ENCODE data around the gene TSPEAR. TPM values are rescaled to one million over a fixed set of nuclear protein-coding genes. Genes with fewer than 3 reads are reported as not detected.

Gene TSPEAR
- total and polyA plus RNA-seq, 2 of the 13 experiments (the other 11 are each of a cell fraction or from before 2014, with no cell fraction given) = 0.07 to 0.32 TPM

DNA sequence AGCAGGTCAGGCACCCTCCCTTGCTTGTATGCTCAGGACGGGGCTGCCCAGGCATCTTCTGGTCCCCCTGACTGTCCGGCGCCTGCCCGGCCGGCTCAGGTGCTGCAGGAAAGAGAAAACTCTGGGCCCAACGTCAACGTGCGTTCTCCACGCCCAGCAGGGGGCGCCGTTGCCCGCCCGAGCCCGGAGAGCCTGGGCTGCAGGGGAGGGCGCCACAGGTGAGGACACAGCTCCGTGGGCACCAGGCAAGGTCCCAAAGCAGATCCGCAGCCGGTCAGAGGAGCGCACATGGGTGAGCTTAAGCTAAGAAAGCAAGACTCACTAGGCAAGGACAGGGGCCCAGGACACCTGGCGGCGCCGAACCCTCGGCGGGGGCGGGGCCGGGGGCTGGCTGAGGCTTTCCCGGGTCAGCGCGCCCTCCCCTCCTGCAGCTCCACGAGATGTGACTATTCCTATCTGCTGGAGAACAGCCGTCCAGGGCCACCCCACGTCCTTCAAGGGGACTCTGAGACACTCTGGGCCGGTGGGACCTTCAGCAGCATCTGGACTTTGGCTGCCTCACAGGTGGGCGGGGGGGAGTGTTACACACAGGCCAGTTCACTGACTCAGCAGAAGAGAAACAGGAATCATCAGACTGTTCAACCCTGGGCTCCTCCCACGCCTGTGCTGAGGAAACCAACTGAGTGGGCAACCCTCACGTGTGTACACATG is 200.7 kb downstream of the TSPEAR start (continued):
- TF ChIP-seq, protein P1, sequence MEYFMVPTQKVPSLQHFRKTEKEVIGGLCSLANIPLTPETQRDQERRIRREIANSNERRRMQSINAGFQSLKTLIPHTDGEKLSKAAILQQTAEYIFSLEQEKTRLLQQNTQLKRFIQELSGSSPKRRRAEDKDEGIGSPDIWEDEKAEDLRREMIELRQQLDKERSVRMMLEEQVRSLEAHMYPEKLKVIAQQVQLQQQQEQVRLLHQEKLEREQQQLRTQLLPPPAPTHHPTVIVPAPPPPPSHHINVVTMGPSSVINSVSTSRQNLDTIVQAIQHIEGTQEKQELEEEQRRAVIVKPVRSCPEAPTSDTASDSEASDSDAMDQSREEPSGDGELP (IDR thresholded peaks at IDR 0.05; ENCODE audit: borderline replicate concordance, low read depth) = peak; percentile 70; the same call in 1 of the 2 replicates
- TF ChIP-seq MYC (CRISPR knock-in tag; IDR thresholded peaks at IDR 0.05; ENCODE audit: borderline replicate concordance) (peak; percentile 60; the same call in 1 of the 2 replicates), ASH2L (IDR thresholded peaks at IDR 0.05; ENCODE audit: insufficient read length, low read depth, low read length) (peak; percentile 19), ZNF564 (CRISPR knock-in tag; IDR thresholded peaks at IDR 0.05) (no peak), CEBPG (CRISPR knock-in tag; IDR thresholded peaks at IDR 0.05) (no peak), MEIS1 (CRISPR knock-in tag; IDR thresholded peaks at IDR 0.05; ENCODE audit: borderline replicate concordance) (0 out of 2 replicates have a peak, but pooled peaks have one; percentile 44), MAZ (IDR thresholded peaks at IDR 0.05; ENCODE audit: borderline replicate concordance, low read depth, low read length) (peak; percentile 65; the same call in 1 of the 2 replicates), MAZ (CRISPR knock-in tag; IDR thresholded peaks at IDR 0.05; ENCODE audit: low read depth) (no peak; the same call in 1 of the 2 replicates), SCMH1 (CRISPR knock-in tag; IDR thresholded peaks at IDR 0.05; ENCODE audit: borderline replicate concordance) (no peak), AKAP8 (CRISPR knock-in tag; IDR thresholded peaks at IDR 0.05) (no peak), RORA (CRISPR knock-in tag; IDR thresholded peaks at IDR 0.05) (no peak)
- TF ChIP-seq, protein P2, sequence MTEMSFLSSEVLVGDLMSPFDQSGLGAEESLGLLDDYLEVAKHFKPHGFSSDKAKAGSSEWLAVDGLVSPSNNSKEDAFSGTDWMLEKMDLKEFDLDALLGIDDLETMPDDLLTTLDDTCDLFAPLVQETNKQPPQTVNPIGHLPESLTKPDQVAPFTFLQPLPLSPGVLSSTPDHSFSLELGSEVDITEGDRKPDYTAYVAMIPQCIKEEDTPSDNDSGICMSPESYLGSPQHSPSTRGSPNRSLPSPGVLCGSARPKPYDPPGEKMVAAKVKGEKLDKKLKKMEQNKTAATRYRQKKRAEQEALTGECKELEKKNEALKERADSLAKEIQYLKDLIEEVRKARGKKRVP (CRISPR knock-in tag; IDR thresholded peaks at IDR 0.05) = no peak
- TF ChIP-seq, protein P3, sequence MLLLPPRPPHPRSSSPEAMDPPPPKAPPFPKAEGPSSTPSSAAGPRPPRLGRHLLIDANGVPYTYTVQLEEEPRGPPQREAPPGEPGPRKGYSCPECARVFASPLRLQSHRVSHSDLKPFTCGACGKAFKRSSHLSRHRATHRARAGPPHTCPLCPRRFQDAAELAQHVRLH (CRISPR knock-in tag; IDR thresholded peaks at IDR 0.05; ENCODE audit: borderline replicate concordance, low read depth) = no peak
- TF ChIP-seq, protein P4, sequence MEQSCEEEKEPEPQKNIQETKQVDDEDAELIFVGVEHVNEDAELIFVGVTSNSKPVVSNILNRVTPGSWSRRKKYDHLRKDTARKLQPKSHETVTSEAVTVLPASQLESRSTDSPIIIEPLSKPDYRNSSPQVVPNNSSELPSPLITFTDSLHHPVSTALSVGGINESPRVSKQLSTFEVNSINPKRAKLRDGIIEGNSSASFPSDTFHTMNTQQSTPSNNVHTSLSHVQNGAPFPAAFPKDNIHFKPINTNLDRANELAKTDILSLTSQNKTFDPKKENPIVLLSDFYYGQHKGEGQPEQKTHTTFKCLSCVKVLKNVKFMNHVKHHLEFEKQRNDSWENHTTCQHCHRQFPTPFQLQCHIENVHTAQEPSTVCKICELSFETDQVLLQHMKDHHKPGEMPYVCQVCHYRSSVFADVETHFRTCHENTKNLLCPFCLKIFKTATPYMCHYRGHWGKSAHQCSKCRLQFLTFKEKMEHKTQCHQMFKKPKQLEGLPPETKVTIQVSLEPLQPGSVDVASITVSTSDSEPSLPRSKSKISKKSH (CRISPR knock-in tag; IDR thresholded peaks at IDR 0.05; ENCODE audit: borderline replicate concordance) = peak; percentile 53; the same call in 1 of the 2 replicates
- TF ChIP-seq, protein P5, sequence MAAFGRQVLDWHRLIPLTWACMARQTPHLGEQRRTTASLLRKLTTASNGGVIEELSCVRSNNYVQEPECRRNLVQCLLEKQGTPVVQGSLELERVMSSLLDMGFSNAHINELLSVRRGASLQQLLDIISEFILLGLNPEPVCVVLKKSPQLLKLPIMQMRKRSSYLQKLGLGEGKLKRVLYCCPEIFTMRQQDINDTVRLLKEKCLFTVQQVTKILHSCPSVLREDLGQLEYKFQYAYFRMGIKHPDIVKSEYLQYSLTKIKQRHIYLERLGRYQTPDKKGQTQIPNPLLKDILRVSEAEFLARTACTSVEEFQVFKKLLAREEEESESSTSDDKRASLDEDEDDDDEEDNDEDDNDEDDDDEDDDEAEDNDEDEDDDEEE (CRISPR knock-in tag; IDR thresholded peaks at IDR 0.05) = peak; percentile 91; the same call in 1 of the 2 replicates
- TF ChIP-seq, protein P6, sequence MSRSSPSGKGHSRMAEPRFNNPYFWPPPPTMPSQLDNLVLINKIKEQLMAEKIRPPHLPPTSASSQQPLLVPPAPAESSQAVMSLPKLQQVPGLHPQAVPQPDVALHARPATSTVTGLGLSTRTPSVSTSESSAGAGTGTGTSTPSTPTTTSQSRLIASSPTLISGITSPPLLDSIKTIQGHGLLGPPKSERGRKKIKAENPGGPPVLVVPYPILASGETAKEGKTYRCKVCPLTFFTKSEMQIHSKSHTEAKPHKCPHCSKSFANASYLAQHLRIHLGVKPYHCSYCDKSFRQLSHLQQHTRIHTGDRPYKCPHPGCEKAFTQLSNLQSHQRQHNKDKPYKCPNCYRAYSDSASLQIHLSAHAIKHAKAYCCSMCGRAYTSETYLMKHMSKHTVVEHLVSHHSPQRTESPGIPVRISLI (CRISPR knock-in tag; IDR thresholded peaks at IDR 0.05; ENCODE audit: borderline replicate concordance) = no peak
- TF ChIP-seq, protein P7, sequence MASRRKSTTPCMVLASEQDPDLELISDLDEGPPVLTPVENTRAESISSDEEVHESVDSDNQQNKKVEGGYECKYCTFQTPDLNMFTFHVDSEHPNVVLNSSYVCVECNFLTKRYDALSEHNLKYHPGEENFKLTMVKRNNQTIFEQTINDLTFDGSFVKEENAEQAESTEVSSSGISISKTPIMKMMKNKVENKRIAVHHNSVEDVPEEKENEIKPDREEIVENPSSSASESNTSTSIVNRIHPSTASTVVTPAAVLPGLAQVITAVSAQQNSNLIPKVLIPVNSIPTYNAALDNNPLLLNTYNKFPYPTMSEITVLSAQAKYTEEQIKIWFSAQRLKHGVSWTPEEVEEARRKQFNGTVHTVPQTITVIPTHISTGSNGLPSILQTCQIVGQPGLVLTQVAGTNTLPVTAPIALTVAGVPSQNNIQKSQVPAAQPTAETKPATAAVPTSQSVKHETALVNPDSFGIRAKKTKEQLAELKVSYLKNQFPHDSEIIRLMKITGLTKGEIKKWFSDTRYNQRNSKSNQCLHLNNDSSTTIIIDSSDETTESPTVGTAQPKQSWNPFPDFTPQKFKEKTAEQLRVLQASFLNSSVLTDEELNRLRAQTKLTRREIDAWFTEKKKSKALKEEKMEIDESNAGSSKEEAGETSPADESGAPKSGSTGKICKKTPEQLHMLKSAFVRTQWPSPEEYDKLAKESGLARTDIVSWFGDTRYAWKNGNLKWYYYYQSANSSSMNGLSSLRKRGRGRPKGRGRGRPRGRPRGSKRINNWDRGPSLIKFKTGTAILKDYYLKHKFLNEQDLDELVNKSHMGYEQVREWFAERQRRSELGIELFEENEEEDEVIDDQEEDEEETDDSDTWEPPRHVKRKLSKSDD (CRISPR knock-in tag; IDR thresholded peaks at IDR 0.05; ENCODE audit: low read depth) = no peak
- TF ChIP-seq, protein P8, sequence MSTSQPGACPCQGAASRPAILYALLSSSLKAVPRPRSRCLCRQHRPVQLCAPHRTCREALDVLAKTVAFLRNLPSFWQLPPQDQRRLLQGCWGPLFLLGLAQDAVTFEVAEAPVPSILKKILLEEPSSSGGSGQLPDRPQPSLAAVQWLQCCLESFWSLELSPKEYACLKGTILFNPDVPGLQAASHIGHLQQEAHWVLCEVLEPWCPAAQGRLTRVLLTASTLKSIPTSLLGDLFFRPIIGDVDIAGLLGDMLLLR (CRISPR knock-in tag; IDR thresholded peaks at IDR 0.05) = no peak
